SU-DHL-6 (cell line): Measurements from ENCODE around the gene SCAPER.
A peak's percentile ranks its signal among the peaks of the same experiment; 100 is the strongest.

Experiments
- H2AFZ ChIP-seq: fragments of 200-600 bp; sonication (generic); 2 replicates; pipeline ENCODE4 v1.6.1; 2014; ENCODE audit warnings: low read depth, mild to moderate bottlenecking, moderate library complexity, mixed read lengths, antibody characterized with exemption, low read length; ENCODE audit not compliant: severe bottlenecking
- H3F3A ChIP-seq: fragments of 200-600 bp; shearing (Covaris generic); 2 replicates; pipeline ENCODE4 v1.6.0; 2016; ENCODE audit warnings: antibody characterized with exemption, mild to moderate bottlenecking; ENCODE audit not compliant: insufficient read depth
- H3K27ac ChIP-seq: fragments of 200-600 bp; sonication (generic); 2 replicates; pipeline ENCODE4 v1.5.1; 2016; ENCODE audit warnings: low read depth, mild to moderate bottlenecking, low read length, moderate library complexity, mixed read lengths
- H3K27me3 ChIP-seq: fragments of 200-600 bp; sonication (generic), shearing (Covaris generic); 2 replicates; pipeline ENCODE4 v1.6.0; 2014; ENCODE audit warnings: mild to moderate bottlenecking, low read length
- H3K36me3 ChIP-seq: fragments of 200-600 bp; sonication (generic); 2 replicates; pipeline ENCODE4 v1.6.1; 2014; ENCODE audit warnings: mild to moderate bottlenecking, low read length, mixed read lengths
- H3K4me2 ChIP-seq: fragments of 300-600, 200-600 bp; shearing (Covaris generic), sonication (generic); 2 replicates; pipeline ENCODE4 v1.6.0; 2014; ENCODE audit warnings: low read length, low read depth, mild to moderate bottlenecking; ENCODE audit not compliant: poor library complexity, severe bottlenecking
- H3K4me3 ChIP-seq: fragments of 200-600 bp; sonication (generic); 2 replicates; pipeline ENCODE4 v1.5.1; 2014; ENCODE audit warnings: antibody characterized with exemption, low read length, mild to moderate bottlenecking, mixed read lengths; ENCODE audit not compliant: insufficient read depth, poor library complexity, severe bottlenecking
- H3K79me2 ChIP-seq: fragments of 200-600 bp; sonication (generic); 2 replicates; pipeline ENCODE4 v1.6.1; 2014; ENCODE audit warnings: mild to moderate bottlenecking, low read length, moderate library complexity; ENCODE audit not compliant: insufficient read depth
- H3K9ac ChIP-seq: fragments of 200-600 bp; sonication (generic); 2 replicates; pipeline ENCODE4 v1.7.0; 2014; ENCODE audit warnings: mild to moderate bottlenecking, low read length
- H3K9me2 ChIP-seq: fragments of 200-600 bp; sonication (generic); replicated peaks from 2 replicates; pipeline ENCODE4 v1.6.1; 2014; ENCODE audit warnings: low read length; ENCODE audit not compliant: insufficient read depth
- H3K9me3 ChIP-seq: fragments of 200-600 bp; sonication (generic); 2 replicates; pipeline ENCODE4 v1.6.1; 2014; ENCODE audit warnings: low read length, mixed read lengths; ENCODE audit not compliant: insufficient read depth
- H4K20me1 ChIP-seq: fragments of 200-600 bp; sonication (generic); 2 replicates; pipeline ENCODE4 v1.6.1; 2014; ENCODE audit warnings: low read depth, mild to moderate bottlenecking, antibody characterized with exemption, low read length, moderate library complexity, mixed read lengths
- EZH2phosphoT487 ChIP-seq: fragments of 200-600 bp; sonication (generic), shearing (Covaris generic); conservative IDR thresholded peaks from 2 replicates; pipeline ENCODE4 v1.6.1; 2018; ENCODE audit warnings: mild to moderate bottlenecking, antibody characterized with exemption, low read length, moderate library complexity, mixed read lengths
- TF ChIP-seq, protein P1 (sequence below): fragments of 200-600 bp; sonication (generic); IDR thresholded peaks from one replicate; pipeline ENCODE4 v1.5.1; 2017; ENCODE audit warnings: antibody characterized with exemption, mild to moderate bottlenecking, low read length, moderate library complexity; ENCODE audit not compliant: insufficient read depth, poor library complexity, severe bottlenecking

SCAPER gene, protein sequence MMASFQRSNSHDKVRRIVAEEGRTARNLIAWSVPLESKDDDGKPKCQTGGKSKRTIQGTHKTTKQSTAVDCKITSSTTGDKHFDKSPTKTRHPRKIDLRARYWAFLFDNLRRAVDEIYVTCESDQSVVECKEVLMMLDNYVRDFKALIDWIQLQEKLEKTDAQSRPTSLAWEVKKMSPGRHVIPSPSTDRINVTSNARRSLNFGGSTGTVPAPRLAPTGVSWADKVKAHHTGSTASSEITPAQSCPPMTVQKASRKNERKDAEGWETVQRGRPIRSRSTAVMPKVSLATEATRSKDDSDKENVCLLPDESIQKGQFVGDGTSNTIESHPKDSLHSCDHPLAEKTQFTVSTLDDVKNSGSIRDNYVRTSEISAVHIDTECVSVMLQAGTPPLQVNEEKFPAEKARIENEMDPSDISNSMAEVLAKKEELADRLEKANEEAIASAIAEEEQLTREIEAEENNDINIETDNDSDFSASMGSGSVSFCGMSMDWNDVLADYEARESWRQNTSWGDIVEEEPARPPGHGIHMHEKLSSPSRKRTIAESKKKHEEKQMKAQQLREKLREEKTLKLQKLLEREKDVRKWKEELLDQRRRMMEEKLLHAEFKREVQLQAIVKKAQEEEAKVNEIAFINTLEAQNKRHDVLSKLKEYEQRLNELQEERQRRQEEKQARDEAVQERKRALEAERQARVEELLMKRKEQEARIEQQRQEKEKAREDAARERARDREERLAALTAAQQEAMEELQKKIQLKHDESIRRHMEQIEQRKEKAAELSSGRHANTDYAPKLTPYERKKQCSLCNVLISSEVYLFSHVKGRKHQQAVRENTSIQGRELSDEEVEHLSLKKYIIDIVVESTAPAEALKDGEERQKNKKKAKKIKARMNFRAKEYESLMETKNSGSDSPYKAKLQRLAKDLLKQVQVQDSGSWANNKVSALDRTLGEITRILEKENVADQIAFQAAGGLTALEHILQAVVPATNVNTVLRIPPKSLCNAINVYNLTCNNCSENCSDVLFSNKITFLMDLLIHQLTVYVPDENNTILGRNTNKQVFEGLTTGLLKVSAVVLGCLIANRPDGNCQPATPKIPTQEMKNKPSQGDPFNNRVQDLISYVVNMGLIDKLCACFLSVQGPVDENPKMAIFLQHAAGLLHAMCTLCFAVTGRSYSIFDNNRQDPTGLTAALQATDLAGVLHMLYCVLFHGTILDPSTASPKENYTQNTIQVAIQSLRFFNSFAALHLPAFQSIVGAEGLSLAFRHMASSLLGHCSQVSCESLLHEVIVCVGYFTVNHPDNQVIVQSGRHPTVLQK (N-terminal part only)

DNA sequence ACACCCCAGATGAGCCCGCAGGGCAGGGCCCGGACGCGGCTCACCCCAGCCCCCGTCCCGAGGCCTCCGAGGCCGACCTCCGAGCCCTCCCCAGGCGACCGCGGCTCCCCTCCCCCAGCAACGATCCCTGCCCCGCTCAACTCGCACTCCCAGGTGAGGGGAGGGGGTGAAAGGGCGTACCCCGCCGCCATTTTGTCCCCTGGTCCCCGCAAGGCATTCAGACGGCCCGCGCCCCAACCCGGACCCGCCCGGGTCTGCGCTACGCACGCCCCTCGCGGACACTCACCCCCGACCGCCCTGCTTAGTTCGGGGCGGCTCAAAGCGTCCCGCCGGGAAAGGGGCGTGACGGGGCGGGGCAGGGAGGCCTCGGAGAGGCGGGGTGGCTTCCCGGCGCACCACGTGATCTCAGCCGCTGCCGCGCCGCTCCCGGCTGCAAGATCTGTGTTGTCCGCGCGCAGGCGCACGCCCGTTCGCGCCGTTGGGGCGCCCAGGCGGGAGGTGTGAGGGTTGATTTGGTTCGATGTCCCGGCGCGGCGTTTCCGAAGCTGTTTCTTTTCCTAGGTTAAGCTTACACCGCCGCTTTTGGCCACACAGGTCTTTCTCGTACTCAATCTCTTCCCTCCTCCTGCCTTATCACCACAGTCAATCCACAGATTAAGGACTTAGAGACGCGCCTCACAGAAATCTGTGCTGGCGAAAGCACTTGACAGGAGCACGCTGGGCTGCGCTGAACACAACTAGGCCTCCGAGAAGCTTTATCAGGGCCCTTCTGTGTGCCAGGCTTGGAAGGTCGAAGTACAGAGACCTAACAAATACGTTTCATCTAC is at the start of gene SCAPER:
Gene SCAPER (minus strand): TSS at position 328 of the 827 bp plus-strand sequence. CDS start 21,523 bp downstream, outside the sequence.
- Histone ChIP-seq H2AFZ (peak within 1 kb of the TSS; percentile 97), H4K20me1 (no peaks in the 10 kb centered on the region), H3K4me2 (peak within 1 kb of the TSS; percentile 58), H3K36me3 (no peaks in the 10 kb centered on the region), H3K79me2 (no peaks in the 10 kb centered on the region), H3K9me3 (no peaks in the 10 kb centered on the region), H3K9ac (peak within 1 kb of the TSS; percentile 65), H3F3A (peaks cover 15% of the 10 kb centered on the region), H3K4me3 (peak within 1 kb of the TSS; percentile 52), H3K27me3 (no peaks in the 10 kb centered on the region), H3K27ac (no peak within 1 kb of the TSS), H3K9me2 (no peaks in the 10 kb centered on the region)
- TF ChIP-seq EZH2phosphoT487 = no peak
- TF ChIP-seq, protein P1, sequence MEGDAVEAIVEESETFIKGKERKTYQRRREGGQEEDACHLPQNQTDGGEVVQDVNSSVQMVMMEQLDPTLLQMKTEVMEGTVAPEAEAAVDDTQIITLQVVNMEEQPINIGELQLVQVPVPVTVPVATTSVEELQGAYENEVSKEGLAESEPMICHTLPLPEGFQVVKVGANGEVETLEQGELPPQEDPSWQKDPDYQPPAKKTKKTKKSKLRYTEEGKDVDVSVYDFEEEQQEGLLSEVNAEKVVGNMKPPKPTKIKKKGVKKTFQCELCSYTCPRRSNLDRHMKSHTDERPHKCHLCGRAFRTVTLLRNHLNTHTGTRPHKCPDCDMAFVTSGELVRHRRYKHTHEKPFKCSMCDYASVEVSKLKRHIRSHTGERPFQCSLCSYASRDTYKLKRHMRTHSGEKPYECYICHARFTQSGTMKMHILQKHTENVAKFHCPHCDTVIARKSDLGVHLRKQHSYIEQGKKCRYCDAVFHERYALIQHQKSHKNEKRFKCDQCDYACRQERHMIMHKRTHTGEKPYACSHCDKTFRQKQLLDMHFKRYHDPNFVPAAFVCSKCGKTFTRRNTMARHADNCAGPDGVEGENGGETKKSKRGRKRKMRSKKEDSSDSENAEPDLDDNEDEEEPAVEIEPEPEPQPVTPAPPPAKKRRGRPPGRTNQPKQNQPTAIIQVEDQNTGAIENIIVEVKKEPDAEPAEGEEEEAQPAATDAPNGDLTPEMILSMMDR = no peak

DNA sequence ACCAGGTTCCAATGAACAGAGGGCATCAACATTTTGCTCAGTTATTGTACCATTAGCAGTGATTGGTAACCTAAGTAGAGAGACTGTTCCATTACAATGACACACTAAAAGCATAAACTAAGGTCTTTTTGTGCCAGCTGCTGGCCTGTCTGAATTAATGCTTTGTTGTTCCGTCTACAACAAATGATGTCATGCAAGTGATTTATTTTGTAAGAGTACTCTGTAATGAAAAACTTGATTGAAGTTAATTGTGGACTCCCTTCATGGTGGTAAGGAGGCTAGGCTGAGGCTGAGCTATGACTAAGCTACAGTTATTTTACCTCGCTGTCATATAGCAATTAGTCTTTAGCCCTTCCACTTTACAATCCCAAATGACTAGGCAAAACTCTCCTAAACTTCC is 49.6 kb upstream of the SCAPER start:
- H3K4me3 ChIP-seq = no peak overlapping the region
- H3K4me2 ChIP-seq = no peak overlapping the region
- no peak overlapping the region for H3K9ac ChIP-seq
- H3K27me3 ChIP-seq = no peaks in the 10 kb centered on the region
- no peaks in the 10 kb centered on the region for H3K9me3 ChIP-seq
- H3K27ac ChIP-seq = no peak overlapping the region
- H4K20me1 ChIP-seq = no peaks in the 10 kb centered on the region
- H3K79me2 ChIP-seq = no peaks in the 10 kb centered on the region
- no peaks in the 10 kb centered on the region for H3F3A ChIP-seq
- H2AFZ ChIP-seq = no peak overlapping the region
- TF ChIP-seq, protein P1 = no peak
- no peaks in the 10 kb centered on the region for H3K9me2 ChIP-seq
- H3K36me3 ChIP-seq = peaks cover 4% of the 10 kb centered on the region; the same call in 1 of the 2 replicates

DNA sequence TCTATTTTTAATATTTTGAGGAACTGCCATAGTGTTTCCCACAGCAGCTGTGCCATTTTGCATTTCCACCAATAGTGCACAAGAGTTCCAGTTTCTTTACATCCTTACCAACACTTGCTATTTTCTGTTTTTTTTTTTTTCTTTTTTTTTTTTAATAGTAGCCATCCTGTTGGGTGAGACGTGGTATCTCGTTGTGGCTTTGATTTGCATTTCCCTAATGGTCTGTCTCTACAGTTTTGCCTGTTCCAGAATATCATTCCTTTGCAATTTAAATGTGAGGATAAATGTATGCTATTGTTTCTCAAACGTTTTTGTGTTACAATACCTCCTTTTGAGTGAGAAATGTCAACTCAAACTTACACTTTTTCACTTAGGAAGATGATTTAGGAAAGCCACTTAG is 48.8 kb upstream of the SCAPER start:
- no peak overlapping the region for H3K4me2 ChIP-seq
- TF ChIP-seq, protein P1 = no peak
- TF ChIP-seq EZH2phosphoT487 = no peak
- no peak overlapping the region for H2AFZ ChIP-seq
- H3F3A ChIP-seq = no peaks in the 10 kb centered on the region
- no peaks in the 10 kb centered on the region for H3K9me3 ChIP-seq
- no peak overlapping the region for H3K4me3 ChIP-seq
- H3K9ac ChIP-seq = no peak overlapping the region
- H3K27me3 ChIP-seq = no peaks in the 10 kb centered on the region
- peaks cover 9% of the 10 kb centered on the region; the same call in 1 of the 2 replicates for H3K36me3 ChIP-seq
- no peaks in the 10 kb centered on the region for H3K9me2 ChIP-seq
- no peaks in the 10 kb centered on the region for H3K79me2 ChIP-seq
- no peaks in the 10 kb centered on the region for H4K20me1 ChIP-seq
- no peak overlapping the region for H3K27ac ChIP-seq
